Measurements from ENCODE around the gene C1orf56.
A peak's percentile ranks its signal among the peaks of the same experiment; 100 is the strongest.

The C1orf56 gene

DNA sequence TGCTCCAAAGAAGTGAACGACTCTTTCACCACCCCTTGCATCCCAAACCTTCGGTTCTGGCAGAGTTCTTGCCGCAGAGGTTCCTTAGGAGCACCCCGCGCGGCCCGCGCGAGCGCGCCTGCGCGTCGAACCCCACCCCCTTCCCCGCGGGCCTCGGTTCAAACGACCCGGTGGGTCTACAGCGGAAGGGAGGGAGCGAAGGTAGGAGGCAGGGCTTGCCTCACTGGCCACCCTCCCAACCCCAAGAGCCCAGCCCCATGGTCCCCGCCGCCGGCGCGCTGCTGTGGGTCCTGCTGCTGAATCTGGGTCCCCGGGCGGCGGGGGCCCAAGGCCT lies at the start of gene C1orf56:
C1orf56 (plus strand) TSS at position 161 of the 334 bp plus-strand sequence; CDS start at position 258, 97 bp downstream.
- DNase-seq = peak; percentile 66

GRCh38 chr1:150997949-150998348 lies 49.6 kb upstream of the C1orf56 start:
- DNase-seq = peak; percentile 27

DNA sequence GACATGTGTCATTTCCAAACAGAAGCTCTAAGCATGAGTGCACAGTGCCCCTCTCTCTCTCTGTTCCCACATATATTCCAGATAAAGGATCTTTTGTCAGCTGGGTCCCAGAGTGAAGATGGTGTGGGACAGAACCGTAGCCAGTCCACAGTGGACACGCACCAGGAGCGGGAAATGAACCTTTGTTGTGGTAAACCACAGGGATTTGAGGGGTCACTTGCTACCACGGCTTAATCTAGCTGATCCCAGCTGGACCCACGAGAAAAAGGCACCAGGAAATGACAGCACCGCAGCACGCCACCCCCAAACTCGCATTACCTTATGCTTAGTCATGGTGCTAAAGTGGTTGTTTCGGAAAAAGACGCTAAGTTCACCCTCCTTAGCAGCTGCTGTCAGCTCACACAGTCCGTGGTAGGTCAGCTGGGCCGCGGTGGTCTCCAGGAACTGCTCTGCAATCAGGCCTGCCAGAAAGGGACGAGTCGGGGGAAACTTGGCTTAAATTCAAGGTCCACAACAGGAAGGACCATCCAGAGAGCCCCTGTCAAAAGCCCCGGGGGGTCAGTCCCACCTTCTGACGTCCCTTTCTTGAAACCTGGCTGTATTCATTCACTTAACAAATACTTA lies 48.4 kb upstream of the C1orf56 start:
- no peak for DNase-seq

DNA sequence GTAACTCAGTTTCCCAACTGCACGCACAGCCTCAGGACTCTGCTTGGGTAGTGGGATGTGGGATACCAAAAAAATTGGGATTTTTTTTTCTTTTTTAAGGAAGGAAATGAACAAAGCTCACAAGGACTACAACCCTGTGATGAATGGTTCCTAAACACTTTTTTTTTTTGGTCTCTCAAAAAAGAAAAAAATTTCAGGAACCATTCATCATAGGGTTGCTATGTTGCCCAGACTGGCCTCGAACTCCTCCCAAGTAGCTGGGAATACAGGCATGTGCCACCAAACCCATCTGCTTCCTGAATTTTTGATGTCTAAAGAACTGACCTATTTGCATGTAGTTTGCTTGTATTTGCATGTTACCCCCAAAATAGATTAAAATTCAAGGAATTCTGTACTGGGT lies 47.6 kb upstream of the C1orf56 start:
- DNase-seq = no peak

- DNase-seq = no peak
Measured at GRCh38 chr1:151000408-151000807, 47.1 kb upstream of the C1orf56 start.

- no peak for DNase-seq
Measured at GRCh38 chr1:151001602-151002001, 45.9 kb upstream of the C1orf56 start.

- no peak for DNase-seq
Measured at GRCh38 chr1:151002051-151002450, 45.5 kb upstream of the C1orf56 start.

DNA sequence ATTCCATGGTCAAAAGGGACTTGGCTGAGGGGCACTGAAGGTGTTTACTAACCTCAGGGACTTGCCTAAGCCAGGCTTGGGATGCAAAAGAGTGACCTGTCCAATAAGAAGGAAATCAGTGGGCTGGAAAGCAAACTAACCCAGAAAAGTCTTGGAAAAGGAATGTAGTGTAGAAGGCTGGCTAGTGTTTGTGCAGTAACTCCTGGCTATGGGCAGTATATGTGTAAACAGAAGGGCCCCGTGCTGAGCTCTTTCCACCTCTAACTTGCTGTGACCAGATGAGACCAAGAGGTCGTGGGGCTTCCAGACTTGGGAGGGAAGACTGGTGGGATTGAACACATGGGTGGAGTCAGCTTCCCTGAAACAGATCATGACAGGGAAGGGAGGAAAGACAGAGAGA lies 44.9 kb upstream of the C1orf56 start:
- DNase-seq = no peak

DNA sequence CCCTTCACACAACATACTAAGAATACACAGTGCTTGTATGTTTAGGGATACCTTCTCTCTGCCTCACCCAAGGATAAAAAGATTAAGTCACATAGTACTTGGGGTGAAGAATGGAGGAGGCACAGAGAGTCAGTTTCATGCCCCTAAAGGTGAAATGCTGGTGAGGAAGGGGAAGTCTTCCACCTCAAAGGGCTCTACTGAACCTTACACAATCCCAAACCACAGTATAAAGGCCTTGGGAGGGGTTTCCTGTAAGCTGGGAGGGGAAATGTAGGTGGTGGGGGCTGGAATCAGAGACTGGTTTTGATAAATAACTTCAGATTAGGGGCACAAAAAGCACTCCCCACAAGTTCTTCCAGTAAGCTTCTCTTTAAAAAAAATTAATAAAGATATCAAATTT lies 44.4 kb upstream of the C1orf56 start:
- DNase-seq = no peak

DNA sequence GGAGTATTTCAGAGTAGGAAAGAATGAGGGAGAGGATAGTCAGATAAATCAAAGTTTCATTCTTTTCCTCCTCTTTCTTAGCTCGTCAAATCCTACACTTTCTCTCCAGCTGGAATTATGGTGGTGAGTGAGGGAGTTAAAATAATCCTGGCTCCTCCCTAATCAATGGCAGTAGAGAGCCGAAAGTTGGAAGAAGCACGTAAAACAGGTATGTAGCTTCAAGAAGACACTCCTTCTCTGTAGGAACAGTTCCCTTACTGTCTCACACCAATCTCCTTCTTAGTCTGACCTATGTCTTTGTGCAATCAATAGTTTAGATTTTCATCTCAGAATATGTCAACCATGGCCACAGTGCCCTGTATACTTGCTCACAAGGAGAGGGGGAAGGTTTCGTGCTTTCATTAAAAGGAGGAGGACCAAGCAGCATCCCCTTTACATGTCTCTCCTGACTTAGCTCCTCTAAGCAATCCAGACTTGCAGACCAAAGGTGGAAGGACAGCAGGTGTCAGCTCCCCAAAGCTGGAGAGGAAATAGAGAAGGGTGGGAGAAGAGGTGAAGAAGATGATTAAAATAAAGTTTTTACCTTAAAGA lies 41.7 kb upstream of the C1orf56 start:
- DNase-seq = no peak

GRCh38 chr1:151006327-151007052 lies 41.1 kb upstream of the C1orf56 start, which contains the start of gene MINDY1:
Gene MINDY1 (minus strand): TSS chr1:151006902. CDS start chr1:151002617, 4,285 bp downstream.
- DNase-seq = peak; percentile 71

GRCh38 chr1:151007853-151008243 lies 39.7 kb upstream of the C1orf56 start:
- DNase-seq = no peak

- DNase-seq = peak; percentile 93
Measured at GRCh38 chr1:151008244-151009205, 39.0 kb upstream of the C1orf56 start, which contains the start of gene PRUNE1. Gene PRUNE1 (plus strand): TSS chr1:151008449. CDS start chr1:151008633, 184 bp downstream.

DNA sequence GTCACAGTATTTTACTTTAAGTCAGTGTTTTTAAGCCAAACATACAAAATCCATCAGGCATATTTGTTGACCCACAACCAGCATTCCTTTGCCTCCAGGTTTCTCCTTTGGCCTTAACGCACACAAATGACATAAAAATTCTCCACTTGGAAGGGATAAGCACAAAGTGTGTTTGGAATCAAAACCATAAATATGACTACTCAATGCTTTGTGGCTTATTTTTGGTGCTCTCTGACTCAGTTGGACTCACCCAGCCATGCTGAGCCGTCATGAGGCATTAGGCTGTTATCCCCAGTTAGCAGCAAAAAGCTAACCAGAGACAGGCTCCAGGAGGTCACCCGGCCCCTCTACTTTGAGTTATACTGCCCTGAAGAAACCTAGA lies 38.4 kb upstream of the C1orf56 start:
- DNase-seq = no peak

DNA sequence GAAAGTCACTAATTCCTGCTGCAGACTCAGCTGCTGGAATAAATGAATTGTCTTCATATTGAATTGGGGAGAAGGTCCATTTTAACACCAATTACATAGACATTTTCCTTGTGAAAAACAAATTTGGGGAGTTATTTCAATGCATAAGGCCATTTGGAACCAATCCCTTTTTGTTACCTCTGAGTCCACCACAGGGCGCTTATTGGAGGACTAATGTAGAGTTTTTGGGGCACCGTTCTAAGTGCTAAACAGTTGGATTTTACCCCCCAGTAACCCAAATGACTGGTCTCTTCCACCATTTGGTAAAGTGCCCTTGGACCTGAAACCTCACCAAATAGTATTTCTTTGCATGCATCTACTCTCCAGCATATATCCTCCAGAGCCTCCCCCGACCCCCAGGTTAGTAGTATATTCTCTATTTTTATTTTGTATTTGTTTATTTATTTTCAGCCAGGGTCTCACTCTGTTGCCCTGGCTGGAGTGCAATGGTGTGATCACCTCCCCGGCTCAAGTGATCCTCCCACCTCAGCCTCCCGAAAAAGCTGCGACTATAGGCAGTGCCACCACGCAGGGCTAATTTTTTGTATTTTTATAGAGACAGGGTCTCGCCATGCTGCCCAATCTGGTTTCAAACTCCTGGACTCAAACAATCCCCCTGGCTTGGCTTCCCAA lies 37.7 kb upstream of the C1orf56 start:
- DNase-seq = no peak

DNA sequence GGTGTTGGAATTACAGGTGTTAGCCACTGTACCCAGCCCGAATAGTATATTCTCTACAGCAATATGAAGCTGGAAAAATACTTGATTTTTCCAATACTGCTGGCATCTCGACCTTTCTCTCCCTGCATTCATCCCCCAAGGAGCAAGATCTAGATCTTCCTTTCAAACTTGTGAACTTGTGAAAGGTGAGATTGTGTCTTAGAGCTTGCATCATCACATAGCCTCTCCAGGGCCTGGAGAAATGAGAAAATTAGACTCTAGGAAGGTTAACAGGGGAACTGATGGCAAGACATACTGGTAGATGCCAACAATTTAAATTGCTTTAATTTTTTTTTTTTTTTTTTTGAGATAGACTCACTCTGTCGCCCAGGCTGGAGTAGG lies 37.2 kb upstream of the C1orf56 start:
- DNase-seq = no peak

GRCh38 chr1:151011154-151011850 lies 36.2 kb upstream of the C1orf56 start:
- no peak for DNase-seq

DNA sequence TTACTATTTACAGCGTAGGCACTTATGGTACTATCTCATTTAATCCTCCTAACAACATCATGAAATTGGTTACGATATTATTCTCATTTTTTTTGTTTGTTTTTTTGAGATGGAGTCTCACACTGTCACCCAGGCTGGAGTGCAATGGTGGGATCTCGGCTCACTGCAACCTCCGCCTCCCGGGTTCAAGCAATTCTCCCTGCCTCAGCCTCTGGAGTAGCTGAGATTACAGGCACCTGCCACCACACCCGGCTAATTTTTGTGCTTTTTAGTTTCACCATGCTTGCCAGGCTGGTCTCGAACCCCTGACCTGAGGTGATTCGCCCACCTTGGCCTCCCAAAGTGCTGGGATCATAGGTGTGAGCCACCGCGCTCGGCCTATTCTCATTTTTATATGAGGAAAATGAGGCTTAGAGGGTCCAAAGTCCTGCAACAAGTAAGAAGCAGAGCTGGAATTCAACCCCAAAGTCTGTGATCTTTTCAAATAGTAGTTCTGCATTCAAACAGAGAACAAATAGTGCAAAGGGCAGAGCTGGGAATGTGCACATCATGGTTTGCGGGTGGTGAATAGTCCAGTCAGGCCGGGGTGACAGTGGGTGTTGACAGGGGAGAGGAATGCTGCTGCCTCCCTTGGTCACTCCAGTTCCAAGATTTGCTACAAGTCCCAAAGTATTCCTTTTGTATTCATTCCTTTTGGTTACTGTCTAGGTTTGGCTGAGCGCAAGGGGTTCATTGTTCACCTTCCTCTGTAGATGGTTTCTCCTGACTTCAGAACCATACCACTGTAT lies 34.7 kb upstream of the C1orf56 start:
- DNase-seq = no peak

DNA sequence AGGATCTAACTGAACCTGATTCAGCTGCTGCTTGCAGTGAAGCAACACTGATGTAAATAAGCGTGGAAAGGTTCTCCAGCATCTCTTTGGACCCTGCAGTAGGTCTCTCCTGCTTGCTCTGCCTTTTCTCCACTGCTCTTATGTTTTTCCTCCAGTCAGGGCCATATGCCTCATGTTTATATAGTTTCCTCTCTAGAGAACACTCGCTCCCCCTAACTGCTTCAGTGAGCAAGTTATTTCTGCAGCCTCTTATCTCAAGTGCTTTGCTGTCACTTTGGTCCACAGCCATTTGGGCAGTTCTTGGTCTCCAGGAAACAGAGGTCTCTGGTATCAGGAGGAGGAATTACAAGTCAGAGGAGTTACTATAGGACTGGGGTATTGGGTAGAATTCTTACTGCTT lies 34.0 kb upstream of the C1orf56 start:
- peak; percentile 43 for DNase-seq

DNA sequence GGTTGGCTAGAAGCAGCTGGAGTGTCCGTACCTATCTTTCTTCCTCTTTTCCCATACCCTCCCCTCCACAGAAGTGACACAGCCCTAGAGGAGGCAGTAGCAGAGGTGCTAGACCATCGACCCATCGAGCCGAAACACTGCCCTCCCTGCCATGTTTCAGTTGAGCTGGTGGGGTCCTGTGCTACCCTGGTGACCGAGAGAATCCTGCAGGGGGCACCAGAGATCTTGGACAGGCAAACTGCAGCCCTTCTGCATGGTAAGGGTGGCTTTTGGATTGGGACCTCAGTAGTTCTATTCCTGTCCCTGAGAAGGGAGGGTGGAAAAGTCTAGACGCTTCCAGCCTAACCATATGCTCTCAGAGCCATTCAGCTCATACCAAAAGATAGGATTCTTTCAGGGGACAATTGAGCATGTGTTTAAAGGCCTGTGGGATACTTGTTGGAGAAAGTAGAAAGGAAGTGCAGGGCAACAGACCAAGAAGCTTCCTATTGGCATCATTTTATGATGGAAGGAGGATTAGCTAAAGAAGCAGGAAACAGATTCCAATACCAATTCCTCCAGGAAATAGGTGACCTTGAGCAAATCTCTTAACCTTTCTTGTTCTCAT lies 22.9 kb upstream of the C1orf56 start:
- peak; percentile 34 for DNase-seq

DNA sequence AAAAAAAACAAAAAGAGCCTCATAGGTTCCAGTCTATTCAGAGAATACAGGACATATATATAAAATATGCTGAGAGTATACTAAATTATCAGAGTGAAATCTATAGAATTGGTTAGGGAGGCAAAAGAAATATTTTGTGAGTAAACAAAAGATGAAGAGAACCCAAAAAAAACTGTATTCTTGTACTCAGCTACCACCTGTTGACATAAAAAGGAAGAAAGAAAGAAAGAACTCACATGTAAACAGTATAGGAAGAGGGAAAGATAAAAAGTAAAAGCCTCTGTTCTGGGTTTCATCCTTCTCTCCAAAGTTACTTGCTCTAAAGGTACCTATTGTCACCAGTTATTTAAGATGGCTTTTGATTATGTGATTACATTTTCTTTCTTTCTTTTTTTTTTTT lies 21.1 kb upstream of the C1orf56 start:
- DNase-seq = no peak
